HepG2 (cell line): ENCODE results near the gene CLDN9. TPM values are rescaled to one million over a fixed set of nuclear protein-coding genes. Genes with fewer than 3 reads are reported as not detected.

Source experiments
- ATAC-seq: fragments of 200-7000 bp; cut with Tn5 transposase; 3 replicates; pipeline ENCODE4 v1.9.1; 2020; ENCODE audit warnings: mild to moderate bottlenecking, moderate library complexity
- BruUV-seq: library from RNA; stranded (reverse); fragments of 400-500 nt; replicated peaks from 2 replicates; lab custom pipeline; 2021; lab: Mats Ljungman, UMichigan
- CTCF ChIA-PET: fragments of 300-600 bp; formaldehyde crosslinking; extraction: SDS; loops from one replicate; lab custom pipeline; 2021; ENCODE audit warnings: low total read pairs, inconsistent platforms, low intra/inter-chr PET ratio; lab: Yijun Ruan, JAX
- POLR2A ChIA-PET: fragments of 350-600 bp; sonication (Branson Sonifier 250); formaldehyde crosslinking; loops from one replicate; lab custom pipeline; 2020; ENCODE audit warnings: antibody characterized with exemption, inconsistent platforms; lab: Yijun Ruan, JAX
- DNase-seq: peaks from one replicate; pipeline ENCODE4 v3.0.0-alpha.2; 2015; ENCODE audit warnings: low spot score
- FAIRE-seq: peaks from 3 replicates; lab custom pipeline; 2011; peaks lifted over from hg19 to GRCh38; lab: Jason Lieb, UNC
- H2AFZ ChIP-seq: one replicate; pipeline ENCODE4 v1.6.1; 2011; ENCODE audit warnings: low read length, inconsistent platforms
- H3K27ac ChIP-seq: fragments of 300-600 bp; 3 replicates; pipeline ENCODE4 v1.8.0; 2011; ENCODE audit warnings: mixed run types, mild to moderate bottlenecking, mixed read lengths, low read length, inconsistent platforms; ENCODE audit not compliant: insufficient read depth; ENCODE audit errors: extremely low read length
- H3K27me3 ChIP-seq, 2 experiments: fragments of 200-600 bp in 1 of 2; 2 replicates in 1 of 2; 3 replicates in 1 of 2; pipeline versions ENCODE4 v1.6.0 to v1.8.0; 2011; ENCODE audit warnings: low read length in 2 of 2, mild to moderate bottlenecking in 2 of 2, moderate library complexity in 2 of 2, inconsistent platforms in 1 of 2; ENCODE audit not compliant: insufficient read depth in 2 of 2, control insufficient read depth in 1 of 2
- H3K36me3 ChIP-seq, 2 experiments: fragments of 200-600 bp in 1 of 2; replicated peaks in 1 of 2; 2 replicates in 1 of 2; 3 replicates in 1 of 2; pipeline versions ENCODE4 v1.5.1 to v1.8.0; 2011; ENCODE audit warnings: low read length in 2 of 2, inconsistent platforms in 1 of 2; ENCODE audit not compliant: insufficient read depth in 2 of 2, control insufficient read depth in 1 of 2
- H3K4me1 ChIP-seq: 2 replicates; pipeline ENCODE4 v1.5.1; 2012; ENCODE audit warnings: low read length, inconsistent platforms; ENCODE audit not compliant: insufficient read depth
- H3K4me2 ChIP-seq: 2 replicates; pipeline ENCODE4 v1.6.0; 2011; ENCODE audit warnings: low read depth, low read length, inconsistent platforms
- H3K4me3 ChIP-seq, 3 experiments: fragments of 200-600 bp in 1 of 3; sonication (generic), shearing (Covaris generic) in 1 of 3; replicated peaks in 1 of 3; 2 replicates each; pipeline ENCODE4 v1.5.1; 2011 to 2016; ENCODE audit warnings: low read length in 3 of 3, inconsistent platforms in 2 of 3, low read depth in 2 of 3, mild to moderate bottlenecking in 2 of 3, control low read depth in 1 of 3, mixed read lengths in 1 of 3; ENCODE audit not compliant: insufficient read depth in 1 of 3
- H3K79me2 ChIP-seq: one replicate; pipeline ENCODE4 v1.6.1; 2011; ENCODE audit warnings: low read length, inconsistent platforms; ENCODE audit not compliant: insufficient read depth
- H3K9ac ChIP-seq: 2 replicates; pipeline ENCODE4 v1.6.0; 2011; ENCODE audit warnings: mild to moderate bottlenecking, low read depth, low read length, inconsistent platforms; ENCODE audit not compliant: insufficient read depth
- H3K9me3 ChIP-seq: 2 replicates; pipeline ENCODE4 v1.5.1; 2012; ENCODE audit warnings: mild to moderate bottlenecking, low read length
- H4K20me1 ChIP-seq: 2 replicates; pipeline ENCODE4 v1.6.0; 2011; ENCODE audit warnings: inconsistent platforms, mild to moderate bottlenecking, low read length, moderate library complexity; ENCODE audit not compliant: insufficient read depth
- BATF2 ChIP-seq: sonication (generic); formaldehyde crosslinking; IDR thresholded peaks from 2 replicates; pipeline ENCODE4 v1.8.0; 2022; ENCODE audit warnings: mild to moderate bottlenecking, missing genetic modification reagents, moderate library complexity
- EEA1 ChIP-seq: sonication (generic); formaldehyde crosslinking; IDR thresholded peaks from 2 replicates; pipeline ENCODE4 v1.5.1; 2020; ENCODE audit warnings: mild to moderate bottlenecking, missing genetic modification reagents, borderline replicate concordance
- FOXK2 ChIP-seq: fragments of 450-650 bp; IDR thresholded peaks from 2 replicates; pipeline ENCODE4 v1.6.1; 2016
- HNRNPL ChIP-seq: fragments of 200-400 bp; formaldehyde crosslinking; IDR thresholded peaks from 2 replicates; pipeline ENCODE4 v1.6.1; 2017; ENCODE audit warnings: mild to moderate bottlenecking, low read depth, low read length
- HOXA5 ChIP-seq: sonication (generic); formaldehyde crosslinking; IDR thresholded peaks from 2 replicates; pipeline ENCODE4 v1.4.0; 2020; ENCODE audit warnings: missing genetic modification reagents
- LRRFIP1 ChIP-seq: sonication (generic); formaldehyde crosslinking; conservative IDR thresholded peaks from 2 replicates; pipeline ENCODE4 v1.4.0; 2020; ENCODE audit warnings: missing genetic modification reagents
- NFRKB ChIP-seq: fragments of 450-650 bp; IDR thresholded peaks from 2 replicates; pipeline ENCODE4 v1.6.1; 2017
- NR2F2 ChIP-seq: IDR thresholded peaks from 2 replicates; pipeline ENCODE4 v1.6.1; 2012; ENCODE audit warnings: low read depth, inconsistent platforms, borderline replicate concordance
- PLRG1 ChIP-seq: fragments of 450-650 bp; conservative IDR thresholded peaks from 2 replicates; pipeline ENCODE4 v1.6.1; 2016
- SYNCRIP ChIP-seq: fragments of 200-400 bp; formaldehyde crosslinking; IDR thresholded peaks from 2 replicates; pipeline ENCODE4 v1.6.1; 2018; ENCODE audit warnings: mild to moderate bottlenecking, low read depth, low read length; ENCODE audit not compliant: insufficient read depth
- THAP11 ChIP-seq: IDR thresholded peaks from 2 replicates; pipeline ENCODE4 v1.6.1; 2016; ENCODE audit warnings: missing biosample characterization, missing genetic modification reagents
- ZHX1 ChIP-seq: sonication (generic); formaldehyde crosslinking; IDR thresholded peaks from 2 replicates; pipeline ENCODE4 v1.8.1; 2022; ENCODE audit warnings: low read depth, mild to moderate bottlenecking, missing genetic modification reagents
- ZNF253 ChIP-seq: sonication (generic); formaldehyde crosslinking; IDR thresholded peaks from 2 replicates; pipeline ENCODE4 v1.8.0; 2022; ENCODE audit warnings: mild to moderate bottlenecking, missing genetic modification reagents, borderline replicate concordance
- ZNF547 ChIP-seq: sonication (generic); formaldehyde crosslinking; IDR thresholded peaks from 2 replicates; pipeline ENCODE4 v1.5.1; 2020; ENCODE audit warnings: mild to moderate bottlenecking, missing genetic modification reagents
- ZNF558 ChIP-seq: sonication (generic); formaldehyde crosslinking; IDR thresholded peaks from 2 replicates; pipeline ENCODE4 v1.9.0; 2022; ENCODE audit warnings: mild to moderate bottlenecking, missing genetic modification reagents, borderline replicate concordance
- ZNF619 ChIP-seq: sonication (generic); formaldehyde crosslinking; IDR thresholded peaks from 2 replicates; pipeline ENCODE4 v1.4.0; 2020; ENCODE audit warnings: mild to moderate bottlenecking, missing genetic modification reagents
- ZNF878 ChIP-seq: sonication (generic); formaldehyde crosslinking; IDR thresholded peaks from 2 replicates; pipeline ENCODE4 v1.8.1; 2023; ENCODE audit warnings: mild to moderate bottlenecking, missing genetic modification reagents, moderate library complexity
- ZSCAN22 ChIP-seq: sonication (generic); formaldehyde crosslinking; IDR thresholded peaks from 2 replicates; pipeline ENCODE4 v1.4.0; 2020; ENCODE audit warnings: mild to moderate bottlenecking, missing genetic modification reagents
- WGBS: methylation state at CpG from one replicate; pipeline ENCODE4 v1.1.6; 2017; ENCODE audit warnings: low lambda C conversion rate; 5-methylcytosine and 5-hydroxymethylcytosine counted together
- in situ Hi-C: cut with HindIII; loops from 2 replicates; pipeline ENCODE4 v1.10.0; 2017; ENCODE audit warnings: low pct_unique_long_range_greater_than_20kb; ENCODE audit not compliant: extremely low pct_ligation_motif_present
- intact Hi-C: fragments of 100-400 bp; cut with micrococcal nuclease; formaldehyde crosslinking; loops from one replicate; pipeline ENCODE4 v1.10.0; 2022; ENCODE audit not compliant: unreplicated experiment
- polyA plus RNA-seq, 8 experiments: library from polyadenylated mRNA; depleted of rRNA in 3 of 8; stranded (reverse) in 7 of 8; unstranded in 1 of 8; fragments of >200 nt; fragmentation: Illumina TruSeq in 4 of 8; extraction: Trizol in 4 of 8; gene quantifications; 2 replicates each; pipeline versions ENCODE4 v1.2.1 to v1.2.3, GENCODE V29; 2011 to 2016; ENCODE audit warnings: low read depth in 4 of 8, missing spikeins in 1 of 8, mixed read lengths in 1 of 8; ENCODE audit not compliant: insufficient read depth in 1 of 8
- total RNA-seq, 5 experiments: library from RNA; depleted of rRNA; stranded (reverse); fragments of >200 nt; fragmentation: Illumina TruSeq; extraction: Trizol; gene quantifications; 2 replicates each; pipeline ENCODE4 v1.2.3, GENCODE V29; 2016; ENCODE audit warnings: low read depth in 1 of 5

CLDN9 gene
- total and polyA plus RNA-seq, 2 of the 13 experiments (the other 11 are each of a cell fraction or from before 2014, with no cell fraction given), result 0.15 to 0.26 TPM

- TF ChIP-seq BATF2 (CRISPR knock-in tag) (no peak), ZNF619 (CRISPR knock-in tag) (no peak)
- TF ChIP-seq, all 625 proteins: peak for 0
Observed at GRCh38 chr16:3050487-3050886, 37.8 kb downstream of the CLDN9 start (continued).

- POLR2A ChIA-PET, result no interaction called here
- intact Hi-C loops, result no loop called here
Observed at GRCh38 chr16:3051009-3051408, 38.3 kb downstream of the CLDN9 start.

More at GRCh38 chr16:3051009-3051408, 38.3 kb downstream of the CLDN9 start:
- Histone ChIP-seq H3K36me3 (no peaks in the 10 kb centered on the region), H3K4me1 (peaks cover 2% of the 10 kb centered on the region; the same call in 1 of the 2 replicates)
- in situ Hi-C loops, result no loop called here
- TF ChIP-seq HNRNPL (no peak), LRRFIP1 (no peak), ZHX1 (CRISPR knock-in tag) (no peak), NFRKB (no peak), ZNF558 (no peak), NR2F2 (no peak), HOXA5 (CRISPR knock-in tag) (no peak), ZNF253 (CRISPR knock-in tag) (no peak), THAP11 (no peak), EEA1 (CRISPR knock-in tag) (no peak), FOXK2 (no peak), ZNF547 (CRISPR knock-in tag) (no peak), ZNF878 (CRISPR knock-in tag) (no peak), PLRG1 (no peak), ZSCAN22 (no peak), SYNCRIP (no peak)
- TF ChIP-seq, all 625 proteins: peak for 0
- 57% methylated on average over 4 of the region's 4 CpGs for WGBS
- FAIRE-seq (no peak), ATAC-seq (no peak), DNase-seq (no peak)
- no TSS peak for BruUV-seq
- Histone ChIP-seq H4K20me1 (no peaks in the 10 kb centered on the region), H3K79me2 (no peaks in the 10 kb centered on the region), H3K9ac (no peak overlapping the region), H3K4me3 (no peak overlapping the region), H3K27me3 (peaks cover 8 to 50% of the 10 kb centered on the region in 2 experiments), H3K4me2 (no peak overlapping the region), H2AFZ (no peak overlapping the region), H3K9me3 (no peaks in the 10 kb centered on the region), H3K27ac (no peak overlapping the region)
- CTCF ChIA-PET, result no interaction called here
